HG03354 (cell line): ENCODE results near the gene OLIG1.

Experiments used
- ATAC-seq: cut with Tn5 transposase; IDR thresholded peaks from one replicate; pipeline ENCODE4 v1.9.1; 2021; ENCODE audit warnings: mild to moderate bottlenecking; ENCODE audit not compliant: unreplicated experiment, poor library complexity, severe bottlenecking

The OLIG1 gene

DNA sequence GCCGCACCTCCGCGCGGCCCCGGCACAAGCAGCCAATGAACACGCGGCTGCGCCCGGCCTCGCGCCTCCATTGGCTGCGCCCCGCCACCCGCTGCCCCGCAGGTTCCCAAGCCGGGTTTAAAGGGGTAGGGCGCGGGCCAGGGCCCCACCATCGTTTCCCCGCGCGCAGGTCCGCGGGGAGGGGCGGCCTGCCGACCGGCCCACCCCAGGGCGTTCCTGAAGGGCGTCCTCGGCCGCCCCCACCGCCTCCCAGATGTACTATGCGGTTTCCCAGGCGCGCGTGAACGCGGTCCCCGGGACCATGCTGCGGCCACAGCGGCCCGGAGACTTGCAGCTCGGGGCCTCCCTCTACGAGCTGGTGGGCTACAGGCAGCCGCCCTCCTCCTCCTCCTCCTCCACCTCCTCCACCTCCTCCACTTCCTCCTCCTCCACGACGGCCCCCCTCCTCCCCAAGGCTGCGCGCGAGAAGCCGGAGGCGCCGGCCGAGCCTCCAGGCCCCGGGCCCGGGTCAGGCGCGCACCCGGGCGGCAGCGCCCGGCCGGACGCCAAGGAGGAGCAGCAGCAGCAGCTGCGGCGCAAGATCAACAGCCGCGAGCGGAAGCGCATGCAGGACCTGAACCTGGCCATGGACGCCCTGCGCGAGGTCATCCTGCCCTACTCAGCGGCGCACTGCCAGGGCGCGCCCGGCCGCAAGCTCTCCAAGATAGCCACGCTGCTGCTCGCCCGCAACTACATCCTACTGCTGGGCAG is at the start of gene OLIG1:
Gene OLIG1 (plus strand): TSS at position 148 of the 750 bp plus-strand sequence. CDS start 106 bp downstream, at position 254.
- ATAC-seq, result no peak

- ATAC-seq, result no peak
These were observed 49.3 kb upstream of the OLIG1 start for GRCh38 chr21:33020558-33021100.

DNA sequence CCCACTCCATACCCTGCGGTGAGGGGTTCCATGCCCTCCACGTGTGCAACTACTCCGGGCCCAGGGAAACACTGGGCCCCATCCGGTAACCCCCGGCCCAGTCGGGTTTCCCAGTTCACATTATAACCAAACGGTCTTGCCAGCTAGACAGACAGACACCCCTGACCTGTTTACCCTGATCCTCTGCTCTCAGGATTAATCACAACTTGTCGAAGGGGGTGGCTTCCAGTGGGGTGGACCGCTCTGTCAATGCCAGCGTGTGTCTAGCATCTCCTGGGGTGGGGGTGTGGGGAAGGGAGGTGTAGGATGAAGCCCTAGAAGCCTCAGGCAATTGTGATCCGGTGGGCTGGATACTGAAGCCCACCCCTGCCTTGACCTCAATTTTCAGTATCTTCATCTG is 48.8 kb upstream of the OLIG1 start:
- no peak for ATAC-seq

DNA sequence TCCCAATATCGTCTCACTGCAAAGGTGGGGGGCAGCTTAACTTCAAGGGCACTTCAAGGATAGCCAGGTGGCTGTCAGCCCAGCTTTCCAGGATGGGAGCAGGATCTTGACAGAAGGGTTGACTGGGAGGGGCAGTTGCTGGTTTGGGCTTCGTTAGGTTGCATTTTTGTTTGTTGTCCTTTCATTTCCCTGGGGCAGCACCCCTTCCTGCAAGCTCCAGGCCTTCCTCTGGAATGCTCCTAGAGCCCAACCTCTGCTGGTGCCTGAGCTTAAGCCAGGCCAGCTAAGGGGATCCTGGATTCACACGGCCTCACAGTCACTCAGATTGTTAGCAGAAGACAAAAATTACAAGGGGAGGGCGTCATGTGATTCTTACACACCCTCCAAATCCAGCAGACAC is 48.3 kb upstream of the OLIG1 start:
- no peak for ATAC-seq

GRCh38 chr21:33022489-33022827 is 47.5 kb upstream of the OLIG1 start:
- no peak for ATAC-seq

GRCh38 chr21:33022828-33023573 is 46.9 kb upstream of the OLIG1 start:
- no peak for ATAC-seq

DNA sequence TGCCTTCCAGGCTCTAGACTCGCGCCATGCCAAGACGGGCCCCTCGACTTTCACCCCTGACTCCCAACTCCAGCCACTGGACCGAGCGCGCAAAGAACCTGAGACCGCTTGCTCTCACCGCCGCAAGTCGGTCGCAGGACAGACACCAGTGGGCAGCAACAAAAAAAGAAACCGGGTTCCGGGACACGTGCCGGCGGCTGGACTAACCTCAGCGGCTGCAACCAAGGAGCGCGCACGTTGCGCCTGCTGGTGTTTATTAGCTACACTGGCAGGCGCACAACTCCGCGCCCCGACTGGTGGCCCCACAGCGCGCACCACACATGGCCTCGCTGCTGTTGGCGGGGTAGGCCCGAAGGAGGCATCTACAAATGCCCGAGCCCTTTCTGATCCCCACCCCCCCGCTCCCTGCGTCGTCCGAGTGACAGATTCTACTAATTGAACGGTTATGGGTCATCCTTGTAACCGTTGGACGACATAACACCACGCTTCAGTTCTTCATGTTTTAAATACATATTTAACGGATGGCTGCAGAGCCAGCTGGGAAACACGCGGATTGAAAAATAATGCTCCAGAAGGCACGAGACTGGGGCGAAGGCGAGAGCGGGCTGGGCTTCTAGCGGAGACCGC is 46.3 kb upstream of the OLIG1 start:
- no peak for ATAC-seq

GRCh38 chr21:33024201-33025103 is 45.5 kb upstream of the OLIG1 start:
- no peak for ATAC-seq

- ATAC-seq, result no peak
These were observed 44.8 kb upstream of the OLIG1 start for GRCh38 chr21:33025106-33025488.

GRCh38 chr21:33025489-33026442 is 44.2 kb upstream of the OLIG1 start, which contains the start of gene OLIG2:
TSS of gene OLIG2 (plus strand) at chr21:33025935. CDS start at chr21:33026863, 928 bp downstream.
- no peak for ATAC-seq

GRCh38 chr21:33026443-33026858 is 43.5 kb upstream of the OLIG1 start:
- ATAC-seq, result no peak

GRCh38 chr21:33026878-33027400 is 43.0 kb upstream of the OLIG1 start:
- ATAC-seq, result no peak

- no peak for ATAC-seq
These were observed 42.3 kb upstream of the OLIG1 start for GRCh38 chr21:33027401-33028286.

- no peak for ATAC-seq
These were observed 41.7 kb upstream of the OLIG1 start for GRCh38 chr21:33028287-33028670.

GRCh38 chr21:33028773-33029384 is 41.1 kb upstream of the OLIG1 start:
- no peak for ATAC-seq

DNA sequence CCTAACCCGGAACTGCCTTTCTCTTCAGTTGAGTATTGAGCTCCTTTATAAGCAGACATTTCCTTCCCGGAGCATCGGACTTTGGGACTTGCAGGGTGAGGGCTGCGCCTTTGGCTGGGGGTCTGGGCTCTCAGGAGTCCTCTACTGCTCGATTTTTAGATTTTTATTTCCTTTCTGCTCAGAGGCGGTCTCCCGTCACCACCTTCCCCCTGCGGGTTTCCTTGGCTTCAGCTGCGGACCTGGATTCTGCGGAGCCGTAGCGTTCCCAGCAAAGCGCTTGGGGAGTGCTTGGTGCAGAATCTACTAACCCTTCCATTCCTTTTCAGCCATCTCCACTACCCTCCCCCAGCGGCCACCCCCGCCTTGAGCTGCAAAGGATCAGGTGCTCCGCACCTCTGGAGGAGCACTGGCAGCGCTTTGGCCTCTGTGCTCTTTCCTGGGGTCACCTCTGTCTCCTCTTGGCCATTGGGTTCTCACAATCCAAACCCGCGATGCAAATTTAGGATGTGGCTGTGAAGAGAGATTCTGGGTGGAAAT is 40.5 kb upstream of the OLIG1 start:
- no peak for ATAC-seq
